ENCODE data around the gene NCAM1. TPM values are rescaled to one million over a fixed set of nuclear protein-coding genes. Genes with fewer than 3 reads are reported as not detected.

NCAM1 gene
- total RNA-seq, 1 donor from 2014 or later, result 33.6 TPM

DNA sequence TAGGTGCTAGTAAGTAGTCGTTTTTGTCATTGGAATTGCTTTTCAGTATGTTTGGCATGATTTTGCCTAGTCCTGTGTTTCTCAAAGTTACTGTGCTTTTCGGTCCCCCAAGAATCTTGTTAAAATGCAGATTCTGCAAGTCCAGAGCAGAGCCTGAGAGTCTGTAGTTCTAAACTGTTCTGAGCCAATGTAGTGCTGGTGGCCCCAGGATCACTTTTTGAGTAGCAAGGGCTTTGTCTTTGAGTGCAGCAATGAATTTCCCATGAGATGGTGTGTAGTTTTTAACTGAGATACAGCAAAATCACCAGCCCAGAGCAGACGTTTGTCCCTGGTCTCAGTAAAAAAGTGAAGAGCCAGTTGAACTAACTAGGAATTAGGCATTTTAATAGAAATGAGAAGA lies 122.4 kb downstream of the NCAM1 start:
- Histone ChIP-seq H3K36me3 (no peaks in the 10 kb centered on the region), H3K27me3 (no peaks in the 10 kb centered on the region), H3K4me1 (no peaks in the 10 kb centered on the region), H3K4me3 (no peak overlapping the region), H3K27ac (no peak overlapping the region), H3K9me3 (no peaks in the 10 kb centered on the region)
- intact Hi-C loops (cut with DNase I), result no loop called here
- DNase-seq (ENCODE audit: extremely low spot score in 2 of 2), result no peak
- TF ChIP-seq, protein P1, sequence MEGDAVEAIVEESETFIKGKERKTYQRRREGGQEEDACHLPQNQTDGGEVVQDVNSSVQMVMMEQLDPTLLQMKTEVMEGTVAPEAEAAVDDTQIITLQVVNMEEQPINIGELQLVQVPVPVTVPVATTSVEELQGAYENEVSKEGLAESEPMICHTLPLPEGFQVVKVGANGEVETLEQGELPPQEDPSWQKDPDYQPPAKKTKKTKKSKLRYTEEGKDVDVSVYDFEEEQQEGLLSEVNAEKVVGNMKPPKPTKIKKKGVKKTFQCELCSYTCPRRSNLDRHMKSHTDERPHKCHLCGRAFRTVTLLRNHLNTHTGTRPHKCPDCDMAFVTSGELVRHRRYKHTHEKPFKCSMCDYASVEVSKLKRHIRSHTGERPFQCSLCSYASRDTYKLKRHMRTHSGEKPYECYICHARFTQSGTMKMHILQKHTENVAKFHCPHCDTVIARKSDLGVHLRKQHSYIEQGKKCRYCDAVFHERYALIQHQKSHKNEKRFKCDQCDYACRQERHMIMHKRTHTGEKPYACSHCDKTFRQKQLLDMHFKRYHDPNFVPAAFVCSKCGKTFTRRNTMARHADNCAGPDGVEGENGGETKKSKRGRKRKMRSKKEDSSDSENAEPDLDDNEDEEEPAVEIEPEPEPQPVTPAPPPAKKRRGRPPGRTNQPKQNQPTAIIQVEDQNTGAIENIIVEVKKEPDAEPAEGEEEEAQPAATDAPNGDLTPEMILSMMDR (IDR thresholded peaks at IDR 0.05), result no peak
- TF ChIP-seq POLR2A (IDR thresholded peaks at IDR 0.05), result no peak
- no peak for TF ChIP-seq POLR2AphosphoS5 (IDR thresholded peaks at IDR 0.05; ENCODE audit: insufficient read depth in 1 of 2, low read depth in 1 of 2)

DNA sequence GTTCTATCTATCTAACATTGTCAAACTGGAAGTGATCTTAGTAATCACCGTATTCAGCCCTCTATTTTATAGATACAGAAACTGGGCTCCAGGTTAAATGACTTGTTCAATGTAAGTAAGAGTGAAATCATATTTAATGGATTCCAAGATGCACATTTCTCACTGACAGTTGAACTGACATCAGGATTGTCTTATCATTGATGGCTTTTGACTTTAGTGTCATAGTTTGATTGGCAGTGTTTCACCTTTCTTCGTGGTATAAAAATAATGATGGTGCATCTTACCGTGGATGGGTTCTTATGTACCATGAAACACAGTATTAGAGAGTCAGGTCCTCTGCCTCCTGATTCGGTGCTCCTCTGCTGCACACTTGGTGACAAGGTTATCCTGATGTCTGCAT lies 123.1 kb downstream of the NCAM1 start:
- Histone ChIP-seq H3K4me3 (no peak overlapping the region), H3K27ac (no peak overlapping the region), H3K9me3 (no peaks in the 10 kb centered on the region), H3K27me3 (no peaks in the 10 kb centered on the region), H3K36me3 (no peaks in the 10 kb centered on the region), H3K4me1 (no peaks in the 10 kb centered on the region)
- TF ChIP-seq, protein P1 (IDR thresholded peaks at IDR 0.05), result no peak
- TF ChIP-seq POLR2A (IDR thresholded peaks at IDR 0.05), result no peak
- TF ChIP-seq POLR2AphosphoS5 (IDR thresholded peaks at IDR 0.05; ENCODE audit: insufficient read depth in 1 of 2, low read depth in 1 of 2), result no peak
- DNase-seq (ENCODE audit: extremely low spot score in 2 of 2), result no peak
- intact Hi-C loops (cut with DNase I), result no loop called here

DNA sequence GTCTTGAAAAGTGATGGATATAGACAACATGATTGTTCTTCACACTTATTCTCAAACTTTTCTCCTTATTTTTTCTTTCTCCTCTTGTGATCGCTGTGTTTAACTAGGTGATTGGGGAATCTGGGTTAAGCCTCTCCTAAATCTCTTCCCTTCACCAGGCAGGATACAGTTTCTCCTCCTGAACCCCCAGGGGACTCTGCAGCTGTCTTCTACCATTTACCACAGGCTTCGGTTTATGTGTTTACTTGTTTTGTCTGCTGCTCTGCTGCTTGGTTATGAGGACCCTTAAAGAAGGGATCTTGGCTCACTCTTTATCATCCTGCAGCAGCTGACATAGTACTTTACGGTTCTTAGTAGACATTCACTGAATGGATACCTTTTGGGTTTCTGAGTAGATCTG lies 124.2 kb downstream of the NCAM1 start:
- Histone ChIP-seq H3K27me3 (no peaks in the 10 kb centered on the region), H3K9me3 (no peaks in the 10 kb centered on the region), H3K4me1 (no peaks in the 10 kb centered on the region), H3K4me3 (no peak overlapping the region), H3K27ac (no peak overlapping the region), H3K36me3 (no peaks in the 10 kb centered on the region)
- intact Hi-C loops (cut with DNase I), result no loop called here
- no peak for DNase-seq (ENCODE audit: extremely low spot score in 2 of 2)
- TF ChIP-seq, protein P1 (IDR thresholded peaks at IDR 0.05), result no peak
- TF ChIP-seq POLR2AphosphoS5 (IDR thresholded peaks at IDR 0.05; ENCODE audit: insufficient read depth in 1 of 2, low read depth in 1 of 2), result no peak
- TF ChIP-seq POLR2A (IDR thresholded peaks at IDR 0.05), result no peak

DNA sequence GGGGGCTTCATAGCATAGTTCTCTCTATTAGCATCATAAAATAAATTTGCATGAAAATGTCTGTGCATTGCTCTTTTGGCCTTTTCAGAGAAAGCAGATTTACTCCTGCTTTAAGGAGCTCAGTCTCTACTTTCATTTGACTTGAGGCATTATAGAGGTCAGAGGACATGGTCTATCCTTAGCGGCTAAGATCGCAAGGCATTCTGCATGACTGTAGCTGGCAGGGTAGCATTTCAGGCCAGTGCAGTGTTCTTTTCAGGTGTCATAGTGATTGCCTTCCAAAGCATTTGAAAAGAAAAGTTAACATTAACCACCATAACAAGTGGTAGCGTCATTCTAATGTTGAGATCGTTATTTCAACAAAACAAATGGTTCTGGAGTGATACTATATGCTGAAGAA lies 126.5 kb downstream of the NCAM1 start:
- Histone ChIP-seq H3K27ac (no peak overlapping the region), H3K4me3 (no peak overlapping the region), H3K36me3 (no peaks in the 10 kb centered on the region), H3K4me1 (no peaks in the 10 kb centered on the region), H3K9me3 (no peaks in the 10 kb centered on the region), H3K27me3 (no peaks in the 10 kb centered on the region)
- intact Hi-C loops (cut with DNase I), result no loop called here
- DNase-seq (ENCODE audit: extremely low spot score in 2 of 2), result no peak
- no peak for TF ChIP-seq POLR2A (IDR thresholded peaks at IDR 0.05)
- TF ChIP-seq POLR2AphosphoS5 (IDR thresholded peaks at IDR 0.05; ENCODE audit: insufficient read depth in 1 of 2, low read depth in 1 of 2), result no peak
- TF ChIP-seq, protein P1 (IDR thresholded peaks at IDR 0.05), result no peak

DNA sequence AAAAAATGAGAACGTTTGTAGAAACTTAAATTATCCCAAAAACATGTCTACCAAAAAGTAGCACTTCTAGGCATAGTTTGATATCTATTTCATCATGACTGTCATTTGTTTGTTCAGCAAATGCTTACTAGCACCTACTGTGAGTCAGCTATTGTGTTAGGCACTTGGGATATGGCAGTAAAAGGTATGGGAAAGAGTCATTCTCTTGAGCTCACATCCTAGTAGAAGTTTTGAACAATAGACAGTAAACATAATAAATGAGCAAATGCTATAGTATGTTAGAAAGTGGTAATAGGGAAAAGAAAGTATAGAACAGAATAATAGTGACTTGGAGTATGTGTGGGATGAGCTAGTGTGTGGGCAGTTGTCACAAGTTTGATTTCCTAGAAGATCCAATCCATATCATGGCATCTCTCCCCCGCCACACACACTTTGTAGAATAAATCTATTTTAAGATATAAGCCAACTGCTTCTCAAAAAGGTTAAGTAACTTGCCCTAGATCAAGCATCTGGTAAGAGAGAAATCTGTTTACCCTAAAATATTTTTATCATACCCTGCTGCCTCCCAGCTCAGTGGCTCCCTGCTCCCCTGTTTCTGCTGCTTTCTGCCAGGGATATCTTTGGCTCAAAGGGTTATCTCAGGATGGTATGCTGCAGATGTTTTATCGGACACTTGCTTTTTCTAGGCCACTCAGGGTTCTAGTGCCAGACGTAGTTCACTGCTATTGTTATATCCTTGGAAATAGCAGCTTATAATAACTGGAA lies 129.7 kb downstream of the NCAM1 start:
- Histone ChIP-seq H3K4me1 (no peaks in the 10 kb centered on the region), H3K4me3 (no peak overlapping the region), H3K27me3 (no peaks in the 10 kb centered on the region), H3K9me3 (no peaks in the 10 kb centered on the region), H3K27ac (no peak overlapping the region), H3K36me3 (no peaks in the 10 kb centered on the region)
- DNase-seq (ENCODE audit: extremely low spot score in 2 of 2), result no peak
- intact Hi-C loops (cut with DNase I), result no loop called here
- TF ChIP-seq, protein P1 (IDR thresholded peaks at IDR 0.05), result no peak

All from vagina (tissue), 2 donors.